ENCODE measurements around the gene JMJD6.
A peak's percentile ranks its signal among the peaks of the same experiment; 100 is the strongest.
"Not testable (repeated sequence)": the region's sequence is repeated elsewhere in the genome, so short reads cannot be mapped to it uniquely, and the experiment has no call there.

JMJD6 gene

DNA sequence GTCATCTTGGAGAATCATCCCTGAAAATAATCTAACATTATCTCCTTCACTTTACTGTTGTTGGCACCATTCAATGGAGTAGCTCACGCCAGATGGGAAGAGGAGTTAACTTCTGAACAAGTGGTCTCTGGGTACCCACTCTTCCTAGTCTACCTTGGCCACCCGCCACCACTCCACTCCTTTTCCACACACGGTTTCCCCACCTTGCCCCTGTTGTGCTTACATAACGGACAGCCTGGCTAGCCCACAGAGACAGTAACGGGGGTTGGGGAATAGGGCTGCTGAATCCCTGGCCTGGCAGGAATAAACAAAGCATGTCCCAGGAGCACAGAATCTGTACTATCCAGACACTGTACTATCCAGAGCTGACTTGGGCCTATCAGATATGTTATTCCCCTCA lies 12.1 kb downstream of the JMJD6 start:
- DNase-seq (ENCODE audit: low read depth) = no peak
- TF ChIP-seq, protein P1, sequence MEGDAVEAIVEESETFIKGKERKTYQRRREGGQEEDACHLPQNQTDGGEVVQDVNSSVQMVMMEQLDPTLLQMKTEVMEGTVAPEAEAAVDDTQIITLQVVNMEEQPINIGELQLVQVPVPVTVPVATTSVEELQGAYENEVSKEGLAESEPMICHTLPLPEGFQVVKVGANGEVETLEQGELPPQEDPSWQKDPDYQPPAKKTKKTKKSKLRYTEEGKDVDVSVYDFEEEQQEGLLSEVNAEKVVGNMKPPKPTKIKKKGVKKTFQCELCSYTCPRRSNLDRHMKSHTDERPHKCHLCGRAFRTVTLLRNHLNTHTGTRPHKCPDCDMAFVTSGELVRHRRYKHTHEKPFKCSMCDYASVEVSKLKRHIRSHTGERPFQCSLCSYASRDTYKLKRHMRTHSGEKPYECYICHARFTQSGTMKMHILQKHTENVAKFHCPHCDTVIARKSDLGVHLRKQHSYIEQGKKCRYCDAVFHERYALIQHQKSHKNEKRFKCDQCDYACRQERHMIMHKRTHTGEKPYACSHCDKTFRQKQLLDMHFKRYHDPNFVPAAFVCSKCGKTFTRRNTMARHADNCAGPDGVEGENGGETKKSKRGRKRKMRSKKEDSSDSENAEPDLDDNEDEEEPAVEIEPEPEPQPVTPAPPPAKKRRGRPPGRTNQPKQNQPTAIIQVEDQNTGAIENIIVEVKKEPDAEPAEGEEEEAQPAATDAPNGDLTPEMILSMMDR (IDR thresholded peaks at IDR 0.05; ENCODE audit: low read depth, low read length, missing control alignments) = no peak
- H3K4me3 ChIP-seq (ENCODE audit: low read depth, low read length) = no peak overlapping the region

DNA sequence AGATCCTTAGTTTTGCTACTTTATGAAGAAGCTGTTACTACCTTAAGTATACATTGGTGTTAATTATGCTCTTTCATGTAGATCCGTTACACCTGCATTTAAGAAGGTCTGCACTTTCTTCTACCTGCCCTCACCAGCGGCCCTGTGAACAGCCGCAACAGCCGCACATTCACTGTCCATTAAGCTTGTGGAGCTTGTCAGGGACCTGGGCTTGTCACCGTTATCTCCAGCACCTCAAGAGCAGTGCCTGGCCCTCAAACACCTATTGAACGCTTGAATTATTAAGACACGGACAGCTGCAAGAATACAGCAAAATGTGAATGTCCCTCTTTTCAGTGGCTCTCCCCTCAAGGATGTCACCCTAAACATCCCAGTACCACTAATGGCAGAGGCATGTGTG lies 12.6 kb downstream of the JMJD6 start:
- no peak overlapping the region for H3K4me3 ChIP-seq (ENCODE audit: low read depth, low read length)
- TF ChIP-seq, protein P1 (IDR thresholded peaks at IDR 0.05; ENCODE audit: low read depth, low read length, missing control alignments) = no peak
- no peak for DNase-seq (ENCODE audit: low read depth)

DNA sequence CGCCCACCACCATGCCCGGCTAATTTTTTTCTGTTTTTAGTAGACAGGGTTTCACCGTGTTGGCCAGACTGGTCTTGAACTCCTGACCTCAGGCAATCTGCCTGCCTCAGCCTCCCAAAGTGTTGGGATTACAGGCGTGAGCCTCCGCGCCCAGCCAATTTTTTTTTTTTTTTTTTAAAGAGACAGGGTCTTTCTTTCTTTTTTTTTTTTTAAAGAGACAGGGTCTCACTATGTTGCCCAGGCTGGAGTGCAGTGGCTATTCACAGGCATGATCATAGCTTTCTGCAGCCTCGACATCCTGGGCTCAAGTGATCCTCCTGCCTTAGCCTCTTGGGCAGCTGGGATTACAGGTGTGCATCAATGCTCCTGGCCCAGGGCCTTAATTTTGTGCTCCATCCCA lies 14.1 kb downstream of the JMJD6 start:
- not testable (repeated sequence) for DNase-seq (ENCODE audit: low read depth); H3K4me3 ChIP-seq (ENCODE audit: low read depth, low read length)

DNA sequence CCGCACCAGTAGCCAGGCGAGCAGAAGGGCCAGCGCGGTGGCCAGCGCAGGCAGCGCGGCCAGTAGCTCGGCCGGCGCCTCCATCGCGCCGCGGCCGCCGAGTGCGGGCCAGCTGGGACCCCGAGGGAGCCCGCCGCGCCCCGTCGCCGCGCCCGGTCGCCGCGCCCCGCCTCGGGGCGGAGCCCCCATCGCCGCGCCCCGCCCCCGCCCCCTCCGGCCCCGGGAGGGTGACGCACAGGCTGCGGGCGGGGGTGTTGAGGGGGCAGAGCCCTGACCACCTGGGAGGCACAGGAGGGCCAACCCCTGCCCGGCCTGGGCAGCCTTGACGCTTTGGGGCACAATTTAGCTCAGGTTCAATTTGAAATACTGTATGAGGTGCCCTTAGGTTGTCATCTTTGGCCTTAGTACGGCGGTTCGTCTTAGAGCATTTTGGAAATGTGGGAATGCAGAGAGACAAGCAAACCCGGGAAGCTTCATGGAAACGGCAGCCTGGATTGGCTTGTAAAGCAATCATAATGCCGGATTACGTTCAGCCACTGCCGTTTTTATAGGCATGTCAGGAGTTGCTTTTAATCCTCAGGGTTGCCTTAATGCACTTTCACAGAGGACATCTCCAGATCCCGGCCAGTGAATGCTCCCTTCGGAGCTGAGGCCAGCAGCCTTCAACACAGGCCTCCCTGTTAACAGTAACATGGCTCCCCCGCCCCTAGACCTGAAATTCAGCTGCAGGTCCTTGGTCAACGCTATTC lies 15.4 kb downstream of the JMJD6 start, which contains the start of gene MXRA7:
MXRA7 (minus strand) TSS at position 103 of the 749 bp plus-strand sequence; CDS start at position 84, 19 bp downstream.
- TF ChIP-seq, protein P1 (IDR thresholded peaks at IDR 0.05; ENCODE audit: low read depth, low read length, missing control alignments) = no peak
- peak within 1 kb of the TSS; percentile 21 for H3K4me3 ChIP-seq (ENCODE audit: low read depth, low read length)
- no peak for DNase-seq (ENCODE audit: low read depth)

DNA sequence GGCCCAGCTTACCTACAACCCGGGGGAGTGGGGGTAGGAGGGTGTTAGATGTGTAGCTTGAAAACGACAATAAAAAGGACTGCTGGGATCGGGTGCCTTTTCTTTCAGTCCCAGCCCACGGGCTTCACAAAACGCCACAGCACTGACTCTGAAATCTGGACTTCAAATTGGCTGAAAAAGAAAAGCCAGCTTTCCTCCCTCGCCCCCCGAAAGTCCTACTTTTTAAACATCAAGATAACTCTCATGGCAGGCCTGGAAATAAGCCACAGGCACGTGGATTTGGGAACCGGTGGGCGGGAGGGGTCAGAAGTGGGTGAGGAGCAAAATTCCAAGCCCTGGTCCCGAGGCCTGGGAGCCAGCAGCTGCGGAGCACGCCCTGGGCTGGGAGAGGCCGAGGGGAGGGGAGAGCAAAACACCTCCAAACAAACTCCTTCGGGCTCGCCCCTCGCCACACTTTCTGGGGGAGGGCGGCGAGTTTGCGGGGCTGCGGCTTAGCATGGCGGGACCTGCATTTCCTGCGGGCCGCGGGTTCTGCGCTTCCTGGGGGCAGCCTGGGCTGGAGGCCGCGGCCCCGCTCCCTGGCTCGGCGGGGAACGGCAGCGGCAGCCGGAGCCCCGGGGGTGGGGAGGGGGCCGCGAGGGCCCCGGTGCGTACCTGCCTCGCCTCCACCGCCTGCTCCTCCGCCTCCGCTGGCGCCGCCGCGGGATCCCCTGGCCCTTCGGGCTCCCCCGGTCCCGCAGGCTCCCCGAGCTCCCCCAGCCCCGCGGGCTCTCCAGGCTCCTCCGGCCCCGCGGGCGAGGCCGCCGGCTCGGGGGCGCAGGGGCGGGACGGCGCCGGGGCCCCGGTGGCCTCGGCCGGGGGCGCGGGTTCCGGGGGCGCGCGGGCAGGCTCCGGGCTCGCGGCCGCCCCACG lies 16.2 kb downstream of the JMJD6 start:
- H3K4me3 ChIP-seq (ENCODE audit: low read depth, low read length) = peak overlapping the region; percentile 21; the same call in 1 of the 2 replicates
- DNase-seq (ENCODE audit: low read depth) = not testable (repeated sequence)

DNA sequence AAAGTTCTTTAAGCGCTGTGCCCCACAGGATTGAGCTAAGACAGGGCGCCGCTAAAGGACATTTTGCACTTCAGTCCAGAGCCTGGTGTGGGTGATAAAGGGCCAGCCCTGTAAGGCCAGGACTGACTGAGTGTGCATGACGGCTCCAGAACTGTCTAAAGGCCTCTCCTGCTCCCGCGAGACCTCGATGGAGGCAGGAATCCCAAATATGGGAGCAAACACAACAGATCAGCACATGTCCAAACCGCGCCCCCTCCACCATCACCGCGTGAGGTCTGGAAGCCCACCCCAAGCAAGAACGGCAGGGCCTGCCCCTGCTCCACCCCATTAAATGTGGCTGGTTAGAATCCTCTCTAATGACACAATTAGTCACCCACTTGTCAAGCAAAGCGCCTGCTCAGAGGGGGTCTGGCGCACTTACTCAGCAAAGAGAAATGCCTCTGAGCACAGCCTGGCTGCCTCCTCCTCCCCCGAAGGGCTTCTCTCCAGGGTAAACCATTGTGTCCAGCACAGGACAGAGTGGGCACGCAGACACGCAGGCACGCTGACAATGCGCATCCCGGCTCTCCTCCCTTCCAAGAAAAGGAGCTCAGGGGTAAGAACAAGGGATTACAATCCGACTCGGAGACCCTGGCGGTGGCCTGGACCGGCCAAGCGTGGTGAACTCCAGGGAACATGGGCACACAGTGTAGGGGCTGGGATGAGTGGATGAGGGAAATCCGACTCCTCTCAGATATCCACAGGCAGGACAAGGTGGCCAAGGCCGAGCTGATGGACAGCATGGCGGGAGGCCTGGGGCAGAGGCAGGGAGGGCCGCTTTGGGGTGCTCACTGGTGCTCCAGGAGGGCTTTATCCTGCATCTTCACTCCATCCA lies 17.1 kb downstream of the JMJD6 start:
- DNase-seq (ENCODE audit: low read depth) = no peak
- TF ChIP-seq, protein P1 (IDR thresholded peaks at IDR 0.05; ENCODE audit: low read depth, low read length, missing control alignments) = no peak
- no peak overlapping the region for H3K4me3 ChIP-seq (ENCODE audit: low read depth, low read length)

DNA sequence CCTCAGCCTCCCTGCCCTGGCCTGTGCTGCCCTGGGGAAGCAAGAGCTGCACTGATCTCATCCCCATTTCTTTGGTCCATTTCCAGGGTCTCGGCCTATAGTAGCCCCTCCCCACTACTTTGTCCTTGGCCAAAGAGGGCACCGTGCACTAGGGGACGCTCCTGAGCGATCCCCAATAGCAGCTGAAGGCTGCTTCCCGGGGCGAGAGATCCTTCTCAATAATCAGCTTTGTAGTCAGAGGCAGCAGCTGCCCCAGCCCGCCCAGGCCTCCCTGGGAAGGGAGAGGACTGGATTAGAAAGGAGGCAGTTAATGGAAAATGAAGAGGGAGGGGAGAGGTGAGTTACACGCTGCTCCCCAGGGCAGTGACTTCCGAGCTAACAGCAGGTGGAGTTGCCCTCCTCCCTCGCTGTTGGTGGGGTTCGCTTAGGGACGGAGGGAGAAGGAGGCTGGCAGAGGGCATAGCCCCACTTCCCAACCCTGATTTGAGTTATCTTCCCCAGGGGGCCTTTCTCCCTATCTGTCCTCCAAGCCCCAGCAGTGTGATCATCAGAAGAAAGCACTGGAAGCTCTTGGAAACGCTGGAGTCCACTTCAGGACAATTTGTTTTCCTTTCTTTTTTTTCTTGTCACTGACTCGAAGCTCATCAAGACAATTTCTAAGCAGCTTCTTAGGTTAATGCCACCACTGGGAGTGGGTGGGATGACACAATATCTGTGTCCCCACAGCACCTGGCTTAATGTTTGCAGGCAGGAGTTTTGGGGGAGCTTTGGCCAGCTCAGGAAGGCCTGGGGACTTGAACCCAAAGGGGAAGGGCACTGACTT lies 18.2 kb downstream of the JMJD6 start:
- H3K4me3 ChIP-seq (ENCODE audit: low read depth, low read length) = no peak overlapping the region
- TF ChIP-seq, protein P1 (IDR thresholded peaks at IDR 0.05; ENCODE audit: low read depth, low read length, missing control alignments) = no peak
- DNase-seq (ENCODE audit: low read depth) = no peak

Data from GM12864 (cell line).